COLO829 (cell line): ENCODE results near the gene PLIN3.
"Not testable (repeated sequence)": the region's sequence is repeated elsewhere in the genome, so short reads cannot be mapped to it uniquely, and the experiment has no call there.

Experiments used
- DNase-seq: peaks from one replicate; pipeline ENCODE4 v3.0.0; 2012; ENCODE audit warnings: low spot score

PLIN3 gene

DNA sequence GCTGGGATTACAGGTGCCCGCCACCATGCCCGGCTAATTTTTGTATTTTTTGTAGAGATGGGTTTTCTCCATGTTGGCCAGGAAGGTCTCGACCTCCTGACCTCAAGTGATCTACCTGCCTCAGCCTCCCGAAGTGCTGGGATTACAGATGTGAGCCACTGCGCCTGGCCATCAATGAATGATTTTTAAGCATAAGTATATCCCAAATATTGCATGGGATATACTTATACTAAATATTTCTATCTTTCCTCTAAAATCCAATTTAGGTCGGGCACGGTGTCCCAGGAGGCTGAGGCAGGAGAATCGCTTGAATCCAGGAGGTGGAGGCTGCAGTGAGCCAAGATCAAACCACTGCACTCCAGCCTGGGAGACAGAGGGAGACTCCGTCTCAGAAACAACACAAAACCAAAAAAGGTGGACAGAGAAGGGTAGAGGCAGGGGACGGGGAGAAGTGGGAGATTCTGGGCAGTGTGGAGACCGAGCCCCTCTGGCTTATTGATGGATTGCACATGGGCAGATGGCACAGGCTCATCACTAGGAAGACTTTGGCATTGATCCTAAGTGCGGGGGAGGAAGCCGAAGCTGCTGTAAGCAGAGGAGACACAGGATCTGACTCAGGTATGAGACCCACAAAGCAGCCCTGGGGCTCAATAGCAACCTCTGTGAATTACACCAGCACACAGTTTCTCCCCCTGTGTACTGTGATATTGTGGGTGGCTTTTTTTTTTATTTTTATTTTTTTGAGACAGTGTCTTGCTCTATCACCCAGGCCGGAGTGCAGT lies 21.8 kb upstream of the PLIN3 start:
- DNase-seq = peak; percentile 64

DNA sequence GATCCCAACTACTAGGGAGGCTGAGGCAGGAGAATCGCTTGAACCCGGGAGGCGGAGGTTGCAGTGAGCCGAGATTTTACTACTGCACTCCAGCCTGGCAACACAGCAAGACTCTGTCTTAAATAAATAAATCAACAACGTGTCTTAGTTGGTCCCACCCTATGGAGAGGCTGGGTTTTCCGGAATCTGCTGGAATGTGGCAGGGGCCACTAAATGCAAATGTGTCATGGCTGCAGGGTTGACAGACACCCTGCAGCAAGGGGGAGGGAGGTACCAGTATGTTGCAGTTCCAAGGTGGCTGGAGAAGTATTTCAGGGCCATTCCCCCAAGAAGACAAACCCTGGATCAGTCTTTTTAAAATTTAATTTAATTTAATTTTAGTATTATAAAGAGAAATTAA lies 20.3 kb upstream of the PLIN3 start:
- DNase-seq = not testable (repeated sequence)

DNA sequence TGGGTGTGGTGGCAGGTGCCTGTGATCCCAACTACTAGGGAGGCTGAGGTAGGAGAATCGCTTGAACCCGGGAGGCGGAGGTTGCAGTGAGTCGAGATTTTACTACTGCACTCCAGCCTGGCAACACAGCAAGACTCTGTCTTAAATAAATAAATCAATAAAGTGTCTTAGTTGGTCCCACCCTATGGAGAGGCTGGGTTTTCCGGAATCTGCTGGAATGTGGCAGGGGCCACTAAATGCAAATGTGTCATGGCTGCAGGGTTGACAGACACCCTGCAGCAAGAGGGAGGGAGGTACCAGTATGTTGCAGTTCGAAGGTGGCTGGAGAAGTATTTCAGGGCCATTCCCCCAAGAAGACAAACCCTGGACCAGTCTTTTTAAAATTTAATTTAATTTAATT lies 17.5 kb upstream of the PLIN3 start:
- not testable (repeated sequence) for DNase-seq

DNA sequence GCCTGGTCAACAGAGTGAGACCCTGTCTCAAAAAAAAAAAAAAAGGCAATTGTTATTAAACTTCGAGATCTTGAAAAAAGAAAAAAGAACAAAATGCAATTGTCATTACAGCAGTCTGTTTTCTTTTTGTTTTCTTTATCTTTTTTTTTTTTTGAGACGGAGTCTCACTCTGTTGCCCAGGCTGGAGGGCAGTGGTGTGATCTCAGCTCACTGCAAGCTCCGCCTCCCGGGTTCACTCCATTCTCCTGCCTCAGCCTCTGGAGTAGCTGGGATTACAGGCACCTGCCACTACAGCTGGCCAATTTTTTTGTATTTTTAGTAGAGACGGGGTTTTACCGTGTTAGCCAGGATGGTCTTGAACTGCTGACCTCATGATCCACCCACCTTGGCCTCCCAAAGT lies 15.4 kb upstream of the PLIN3 start:
- DNase-seq = not testable (repeated sequence)

DNA sequence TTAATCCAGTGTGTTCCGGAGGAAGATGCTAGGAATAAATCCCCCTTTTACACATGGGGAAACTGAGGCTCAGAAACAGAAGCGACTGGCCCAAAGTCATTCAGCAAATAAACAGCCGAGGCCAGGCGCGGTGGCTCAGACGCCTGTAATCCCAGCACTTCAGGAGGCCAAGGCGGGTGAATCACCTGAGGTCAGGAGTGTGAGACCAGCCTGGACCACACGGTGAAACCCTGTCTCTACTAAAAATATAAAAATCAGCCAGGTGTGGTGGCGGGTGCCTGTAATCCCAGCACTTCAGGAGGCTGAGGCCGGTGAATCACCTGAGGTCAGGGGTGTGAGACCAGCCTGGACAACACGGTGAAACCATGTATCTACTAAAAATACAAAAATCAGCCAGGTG lies 11.6 kb upstream of the PLIN3 start:
- DNase-seq = no peak

DNA sequence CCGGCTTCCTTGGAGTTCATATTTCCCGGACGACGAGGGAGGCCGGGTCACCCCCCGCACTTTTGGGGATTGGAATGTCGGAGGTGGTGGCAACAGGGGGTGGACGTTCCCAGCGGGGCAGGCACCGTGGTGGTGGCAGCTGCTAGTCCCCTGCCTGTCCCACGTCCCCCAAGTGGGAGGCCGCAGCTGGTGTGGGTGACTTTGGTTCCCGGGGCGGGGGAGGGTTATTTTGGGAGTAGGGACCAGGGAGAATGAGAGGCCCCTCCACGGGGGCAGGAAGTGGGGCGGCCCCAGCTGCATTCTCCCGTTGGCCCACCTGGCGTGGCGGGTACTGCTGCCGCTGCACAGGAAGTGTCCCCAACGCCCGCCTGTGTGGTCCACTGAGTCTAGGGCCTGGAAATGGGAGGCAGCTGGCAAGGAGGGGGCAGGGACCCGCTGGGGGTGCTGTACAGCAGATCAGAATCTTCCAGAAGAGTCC lies 11.1 kb upstream of the PLIN3 start:
- DNase-seq = no peak

DNA sequence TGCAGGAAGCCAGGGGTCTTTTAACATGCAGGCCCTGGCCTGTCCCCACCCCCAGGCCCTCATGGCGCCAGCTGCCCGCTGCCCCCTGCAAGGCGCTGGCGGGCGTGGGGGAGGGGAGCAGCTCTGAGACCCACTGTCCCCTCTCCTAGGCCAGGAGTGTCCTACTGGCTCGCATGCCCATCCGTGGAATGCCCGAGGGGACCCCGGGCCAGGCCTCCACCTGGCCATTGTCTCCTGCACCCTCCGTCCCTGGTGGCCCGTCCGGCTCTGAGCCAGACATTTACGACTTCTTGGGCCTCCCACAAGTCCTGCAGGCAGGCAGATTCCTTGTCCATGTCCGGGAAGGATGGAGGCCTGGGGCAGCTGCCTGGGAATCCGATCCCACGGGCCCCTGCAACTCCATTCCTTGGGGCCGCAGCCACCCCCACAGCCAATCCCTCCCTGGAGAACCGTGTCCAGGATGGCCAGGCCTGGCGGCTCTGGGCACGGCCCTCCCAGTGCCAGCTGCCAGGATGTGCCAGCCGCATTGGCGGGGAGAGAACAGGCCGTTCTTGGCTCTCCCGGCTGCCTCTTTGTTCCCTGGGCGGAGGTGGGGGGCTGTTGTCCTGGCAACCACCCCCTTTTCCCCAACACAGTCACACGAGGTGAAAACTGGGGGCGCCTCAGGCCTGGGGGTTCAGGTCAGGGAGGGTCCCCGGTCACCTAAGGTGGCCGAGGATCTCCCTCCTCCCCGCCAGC lies 10.5 kb upstream of the PLIN3 start:
- DNase-seq = no peak

DNA sequence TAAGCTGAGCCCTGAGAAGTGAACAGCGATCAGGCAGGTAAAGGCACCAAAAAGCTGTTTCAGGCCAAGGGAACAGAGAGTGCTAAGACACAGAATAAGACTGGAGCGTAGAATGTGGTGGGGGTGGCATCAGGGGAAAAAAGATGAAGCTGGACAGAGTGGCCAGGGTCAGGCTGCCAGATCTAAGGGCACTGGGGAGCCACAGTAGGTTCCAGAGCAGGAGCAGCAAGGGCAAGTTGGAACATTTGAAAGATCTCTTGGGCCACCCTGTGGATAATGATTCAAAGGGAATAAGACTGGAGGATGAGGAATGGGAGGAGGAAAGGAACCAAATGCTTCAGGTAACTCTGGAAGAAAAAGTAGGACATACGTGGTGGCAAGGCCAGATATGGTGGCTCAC lies 6.5 kb upstream of the PLIN3 start:
- no peak for DNase-seq

DNA sequence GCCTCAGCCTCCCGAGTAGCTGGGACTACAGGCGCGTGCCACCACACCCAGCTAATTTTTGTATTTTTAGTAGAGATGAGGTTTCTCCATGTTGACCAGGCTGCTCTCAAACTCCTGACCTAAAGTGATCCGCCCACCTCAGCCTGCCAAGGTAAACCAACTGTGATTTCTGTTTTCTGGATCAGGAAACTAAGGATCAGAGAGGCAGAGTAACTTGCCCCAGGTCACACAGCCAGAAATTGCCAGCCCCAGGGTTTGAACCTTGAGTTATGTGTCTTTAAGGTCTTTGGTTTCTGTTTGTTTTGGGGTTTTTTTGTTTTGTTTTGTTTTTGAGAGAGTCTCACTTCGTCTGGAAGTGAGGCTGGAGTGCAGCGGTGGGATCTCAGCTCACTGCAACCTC lies 4.2 kb upstream of the PLIN3 start:
- no peak for DNase-seq

DNA sequence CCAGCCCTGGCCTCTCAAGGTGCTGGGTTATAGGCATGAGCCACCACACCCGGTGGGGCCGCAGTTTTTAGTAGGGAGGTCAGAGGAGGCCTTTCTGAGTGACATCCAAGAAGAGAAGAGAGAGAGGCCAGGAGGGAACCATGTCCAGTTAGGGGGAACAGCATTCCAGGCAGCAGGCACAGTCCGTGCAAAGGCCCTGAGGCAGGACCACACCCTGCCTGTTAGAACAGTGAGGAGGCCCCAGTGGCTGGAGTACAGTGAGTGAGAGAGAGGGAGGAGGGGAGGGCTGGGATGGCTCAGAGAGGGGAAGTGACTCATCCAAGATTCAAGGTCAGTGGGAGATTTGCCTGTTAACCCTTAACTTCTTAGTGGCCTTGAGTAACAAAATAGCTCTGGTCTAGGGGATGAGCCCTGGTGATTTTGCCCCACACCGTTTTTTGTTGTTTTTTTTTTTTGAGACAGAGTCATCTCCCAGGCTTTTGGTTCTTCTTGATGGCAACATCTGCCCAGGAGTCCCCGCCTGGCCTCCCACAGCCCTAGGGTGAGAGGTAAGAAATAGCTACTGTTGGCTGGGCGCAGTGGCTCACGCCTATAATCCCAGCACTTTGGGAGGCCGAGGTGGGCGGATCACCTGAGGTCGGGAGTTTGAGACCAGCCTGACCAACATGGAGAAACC lies 2.7 kb upstream of the PLIN3 start:
- DNase-seq = peak; percentile 87

DNA sequence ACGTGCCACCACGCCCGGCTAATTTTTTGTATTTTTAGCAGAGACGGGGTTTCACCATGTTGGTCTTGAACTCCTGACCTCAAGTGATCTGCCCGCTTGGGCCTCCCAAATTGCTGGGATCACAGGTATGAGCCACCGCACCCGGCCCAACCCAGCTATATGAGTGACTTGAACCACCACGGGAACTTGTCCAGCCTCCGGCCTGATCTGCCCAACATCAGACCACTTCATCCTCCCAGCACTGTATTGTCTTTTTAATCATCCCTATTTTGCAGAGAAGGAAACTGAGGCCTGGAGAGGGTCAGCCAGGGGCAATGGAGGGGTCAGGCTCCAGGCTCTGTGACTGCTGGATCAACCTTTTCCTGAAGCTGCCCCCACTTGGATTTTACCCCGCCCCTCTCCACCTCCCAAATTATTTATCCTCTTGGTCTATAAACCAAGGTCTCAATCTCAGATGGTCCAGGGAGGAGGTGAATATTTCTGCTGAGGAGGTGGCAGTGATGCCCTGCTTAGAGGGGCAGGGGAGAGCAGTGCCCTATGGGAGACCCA lies 893 bp upstream of the PLIN3 start:
- DNase-seq = no peak

DNA sequence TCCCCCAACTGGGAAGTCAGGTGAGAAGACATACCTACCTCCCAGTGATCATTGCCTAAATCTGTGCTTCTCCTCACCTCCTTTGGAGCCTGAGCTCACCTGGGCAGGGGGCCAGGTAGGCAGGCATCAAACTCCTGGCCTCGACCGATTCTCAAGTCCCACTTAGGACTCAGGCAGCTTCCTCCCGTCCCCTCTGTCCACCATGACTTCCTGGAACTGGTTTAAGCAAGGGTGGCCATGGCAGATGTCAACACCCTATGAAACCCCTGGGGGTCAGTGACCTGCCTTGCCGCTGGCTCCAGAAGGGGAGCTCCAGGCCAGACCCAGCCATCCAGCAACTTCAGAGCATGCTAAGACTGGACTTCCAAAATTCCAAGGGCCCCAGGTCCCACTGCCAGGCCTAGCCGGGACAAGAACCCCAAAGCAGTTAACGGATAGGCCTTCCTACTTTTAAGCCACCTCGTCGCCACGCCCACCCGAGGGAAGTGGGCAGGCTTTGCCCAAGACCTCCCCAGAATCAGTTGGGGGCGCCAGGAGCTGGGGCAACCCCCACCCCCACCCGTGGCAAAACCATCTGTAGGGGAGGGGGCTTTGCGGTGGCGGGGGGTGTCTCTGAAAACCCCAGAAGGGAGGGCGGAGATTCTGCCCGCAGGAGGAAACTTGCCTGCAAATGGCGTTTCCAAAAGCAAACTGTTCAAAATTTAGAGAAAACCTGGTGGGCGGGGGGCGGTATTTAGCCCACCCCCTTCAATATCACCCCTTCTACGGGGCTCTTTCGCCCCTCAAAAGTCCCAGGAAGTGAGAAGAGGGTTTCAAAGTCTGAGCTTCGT lies 657 bp downstream of the PLIN3 start:
- peak; percentile 53 for DNase-seq

DNA sequence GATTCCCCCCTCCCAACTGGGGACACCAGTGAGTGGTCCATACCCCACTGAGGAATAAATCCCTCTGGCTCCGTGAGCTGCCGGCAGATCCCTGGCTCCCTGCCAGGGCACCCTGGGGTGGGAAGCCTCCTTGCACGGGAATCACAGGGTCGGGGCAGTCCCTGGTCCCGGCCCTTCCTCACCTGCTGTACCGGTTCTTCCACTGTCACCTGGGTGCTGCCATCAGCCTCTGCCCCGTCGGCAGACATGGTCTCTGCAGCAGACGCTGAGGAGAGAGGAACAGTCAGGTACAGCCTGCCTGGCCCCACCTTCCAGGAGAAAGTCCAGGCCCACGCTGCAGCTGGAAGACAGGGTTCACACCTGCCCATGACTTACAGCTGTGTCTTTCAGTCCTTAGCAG lies 6.3 kb downstream of the PLIN3 start:
- DNase-seq = no peak

DNA sequence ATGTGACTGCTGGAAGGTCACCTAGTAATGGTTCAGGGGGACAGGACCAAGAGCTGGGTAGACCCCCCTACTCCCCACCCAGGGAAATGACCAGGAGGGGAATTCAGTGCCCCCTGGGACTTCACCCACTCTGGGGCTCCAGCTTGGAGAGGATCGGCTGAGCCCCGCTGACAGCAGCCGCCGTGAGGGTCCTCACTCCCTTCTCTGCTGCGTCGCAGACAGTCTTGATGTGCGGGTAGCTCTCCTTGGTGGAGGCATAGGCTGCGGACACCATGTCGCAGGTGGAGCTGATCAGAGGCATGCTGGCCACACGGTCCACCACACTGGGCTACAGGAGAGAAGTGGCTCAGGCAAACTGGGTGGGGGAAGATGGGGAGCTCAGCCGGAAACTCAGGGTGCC lies 7.8 kb downstream of the PLIN3 start:
- no peak for DNase-seq

DNA sequence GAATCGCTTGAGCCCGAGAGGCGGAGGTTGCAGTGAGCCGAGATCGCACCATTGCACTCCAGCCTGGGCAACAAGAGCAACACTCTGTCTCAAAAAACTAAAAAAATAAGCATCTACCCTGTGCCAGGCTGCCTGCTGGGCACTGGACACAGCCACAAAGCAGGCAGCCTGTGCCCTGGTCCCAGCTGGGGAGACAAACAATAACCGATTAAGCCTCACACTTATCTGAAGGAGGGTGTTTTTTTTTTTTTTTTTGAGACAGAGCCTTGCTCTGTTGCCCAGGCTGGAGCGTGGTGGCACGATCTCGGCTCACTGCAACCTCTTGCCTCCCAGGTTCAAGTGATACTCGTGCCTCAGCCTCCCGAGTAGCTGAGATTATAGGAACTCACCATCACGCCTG lies 11.0 kb downstream of the PLIN3 start:
- not testable (repeated sequence) for DNase-seq

DNA sequence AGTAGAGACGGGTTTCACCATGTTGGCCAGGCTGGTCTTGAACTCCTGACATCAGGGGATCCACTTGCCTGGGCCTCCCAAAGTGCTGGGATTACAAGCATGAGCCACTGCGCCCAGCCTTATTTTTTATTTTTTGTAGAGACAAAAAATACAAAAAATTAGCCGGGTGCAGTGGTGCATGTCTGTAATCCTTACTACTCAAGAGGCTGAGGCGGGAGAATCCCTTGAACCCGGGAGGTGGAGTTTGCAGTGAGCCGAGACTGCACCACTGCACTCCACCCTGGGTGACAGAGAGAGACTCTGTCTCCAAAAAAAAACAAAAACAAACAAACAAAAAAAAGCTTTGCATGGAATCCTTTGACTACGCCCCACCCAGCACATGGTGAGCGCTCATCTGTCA lies 14.0 kb downstream of the PLIN3 start:
- DNase-seq = not testable (repeated sequence)

DNA sequence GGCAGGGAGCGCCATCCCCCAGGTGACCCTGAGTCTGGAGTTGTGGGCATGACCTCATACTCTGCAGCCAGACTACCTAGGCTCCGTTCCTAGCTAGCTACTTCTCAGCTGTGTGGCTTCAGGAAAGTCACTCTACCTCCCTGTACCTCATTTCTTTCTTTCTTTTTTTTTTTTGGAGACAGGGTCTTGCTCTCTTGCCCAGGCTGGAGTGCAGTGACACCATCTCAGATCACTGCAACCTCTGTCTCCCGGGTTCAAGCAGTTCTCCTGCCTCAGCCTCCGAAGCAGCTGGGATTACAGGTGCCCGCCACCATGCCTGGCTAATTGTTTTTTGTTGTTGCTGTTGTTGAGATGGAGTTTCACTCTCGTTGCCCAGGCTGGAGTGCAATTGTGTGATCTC lies 15.0 kb downstream of the PLIN3 start:
- DNase-seq = no peak

DNA sequence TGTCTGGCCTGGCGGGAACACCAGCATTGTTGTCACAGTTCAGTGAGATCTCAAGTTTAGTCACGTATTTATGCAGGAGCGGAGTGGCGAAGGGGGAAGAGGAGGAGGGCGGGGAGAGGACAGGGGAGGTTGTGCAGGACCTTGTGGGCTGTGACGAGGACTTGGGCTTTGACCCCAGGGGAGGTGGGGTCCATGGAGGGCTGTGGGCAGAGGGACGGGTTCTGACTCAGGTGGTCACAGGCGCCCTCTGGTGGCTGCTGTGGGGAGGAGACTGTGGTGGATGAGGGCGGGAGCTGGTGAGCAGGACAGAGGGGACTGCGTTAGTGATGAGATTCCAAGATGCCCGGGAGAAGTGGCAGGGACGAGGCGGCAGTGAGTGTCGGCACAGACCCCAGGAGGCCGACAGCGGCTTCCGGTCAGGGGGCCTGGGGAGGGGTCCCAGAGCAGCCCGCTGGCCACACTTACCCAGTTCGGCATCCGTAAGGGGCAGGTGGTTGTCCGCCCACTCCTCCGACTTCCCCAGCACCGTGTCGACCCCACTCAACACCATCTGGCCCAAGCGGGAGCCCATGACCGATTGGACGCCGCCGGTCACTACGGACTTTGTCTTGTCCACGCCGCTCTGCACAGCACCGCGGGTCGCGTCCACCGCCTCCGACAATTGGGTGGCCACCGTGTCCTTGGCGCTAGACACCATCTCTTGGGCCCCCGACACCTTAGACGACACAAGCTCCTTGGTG lies 15.7 kb downstream of the PLIN3 start:
- peak; percentile 35 for DNase-seq

DNA sequence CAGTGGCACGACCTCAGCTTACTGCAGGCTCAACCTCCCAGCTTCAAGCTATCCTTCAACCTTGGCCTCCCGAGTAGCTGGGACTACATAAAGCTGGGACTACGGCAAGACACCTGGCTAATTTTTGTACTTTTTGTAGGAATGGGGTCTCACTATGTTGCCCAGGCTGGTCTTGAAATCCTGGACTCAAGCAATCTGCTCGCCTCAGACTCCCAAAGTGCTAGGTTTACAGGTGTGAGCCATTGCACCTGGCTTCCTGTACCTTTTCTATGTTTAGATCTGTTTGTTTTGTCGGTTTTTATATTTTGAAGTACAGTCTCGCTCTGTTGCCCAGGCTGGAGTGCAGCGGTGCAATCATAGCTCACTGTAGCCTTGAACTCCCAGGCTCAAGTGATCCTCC lies 18.4 kb downstream of the PLIN3 start:
- DNase-seq = no peak

DNA sequence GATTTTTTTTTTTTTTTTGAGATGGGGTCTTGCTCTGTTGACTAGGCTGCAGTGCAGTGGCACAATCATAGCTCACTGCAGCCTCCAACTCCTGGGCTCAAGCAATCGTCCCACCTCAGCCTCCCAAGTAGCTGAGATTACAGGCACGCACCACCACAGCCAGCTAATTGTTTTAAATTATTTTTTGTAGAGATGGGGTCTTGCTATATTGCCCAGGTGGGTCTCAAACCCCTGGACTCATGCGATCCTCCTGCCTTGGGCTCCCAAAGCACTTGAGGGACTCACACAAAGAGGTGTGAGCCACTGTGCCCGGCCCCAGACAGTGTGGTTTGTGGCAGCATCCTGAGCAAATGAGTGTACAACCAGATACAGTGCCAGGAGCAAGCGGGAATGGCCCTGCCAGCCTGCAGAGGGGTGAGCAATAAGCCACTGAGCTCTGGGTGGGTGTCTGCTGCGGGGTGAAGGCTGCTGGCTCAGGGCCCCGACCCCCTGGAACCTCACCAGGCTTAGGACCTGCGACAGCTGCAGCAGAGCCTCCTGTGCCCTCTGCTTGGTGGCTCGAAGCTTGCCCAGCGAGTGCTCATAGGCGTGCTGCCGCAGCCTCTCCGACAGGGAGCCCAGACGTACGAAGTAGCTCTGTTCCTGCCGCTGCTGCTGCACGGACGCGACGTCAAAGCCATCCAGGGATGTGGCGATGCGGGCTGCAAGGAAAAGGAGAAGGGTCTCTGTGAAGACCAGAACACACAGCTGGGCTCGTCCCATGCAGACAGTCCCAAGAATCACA lies 20.1 kb downstream of the PLIN3 start:
- DNase-seq = no peak
